CD14-positive monocyte (primary cell): ENCODE results near the gene PLEKHM3. TPM values are rescaled to one million over a fixed set of nuclear protein-coding genes. Genes with fewer than 3 reads are reported as not detected.

Experiments used
- DNase-seq, 3 donors: peaks; one replicate each; pipeline ENCODE4 v3.0.0-alpha.2; 2011 to 2022
- H2AFZ ChIP-seq: 2 replicates; pipeline ENCODE4 v1.6.0; 2012; ENCODE audit warnings: mild to moderate bottlenecking, low read depth, low read length, inconsistent platforms; ENCODE audit not compliant: insufficient read depth, poor library complexity, severe bottlenecking
- H3K27ac ChIP-seq, 2 donors: 1 replicate in 1 of 2; 2 replicates in 1 of 2; pipeline ENCODE4 v1.5.1; 2012 to 2013; ENCODE audit warnings: low read length in 2 of 2, control low read depth in 1 of 2, inconsistent platforms in 1 of 2, low read depth in 1 of 2, mild to moderate bottlenecking in 1 of 2
- H3K27me3 ChIP-seq, 2 donors: one replicate each; pipeline versions ENCODE4 v1.6.0 to v1.6.1; 2011 to 2013; ENCODE audit warnings: low read length in 2 of 2; ENCODE audit not compliant: control insufficient read depth in 2 of 2, insufficient read depth in 2 of 2
- H3K36me3 ChIP-seq, 2 donors: replicated peaks in 1 of 2; 1 replicate in 1 of 2; 2 replicates in 1 of 2; pipeline versions ENCODE4 v1.5.1 to v1.6.1; 2012 to 2013; ENCODE audit warnings: low read length in 2 of 2, control low read depth in 1 of 2, inconsistent platforms in 1 of 2, mild to moderate bottlenecking in 1 of 2; ENCODE audit not compliant: insufficient read depth in 2 of 2, control insufficient read depth in 1 of 2
- H3K4me1 ChIP-seq, 2 donors: 1 replicate in 1 of 2; 2 replicates in 1 of 2; pipeline versions ENCODE4 v1.5.1 to v1.6.1; 2012 to 2013; ENCODE audit warnings: low read length in 2 of 2, control low read depth in 1 of 2, inconsistent platforms in 1 of 2, mild to moderate bottlenecking in 1 of 2, moderate library complexity in 1 of 2; ENCODE audit not compliant: insufficient read depth in 2 of 2, control insufficient read depth in 1 of 2
- H3K4me2 ChIP-seq: replicated peaks from 2 replicates; pipeline ENCODE3; 2012; ENCODE audit warnings: low read length, moderate library complexity, mild to moderate bottlenecking; ENCODE audit not compliant: poor library complexity, severe bottlenecking; ENCODE audit errors: extremely low read depth
- H3K4me3 ChIP-seq, 3 experiments: fragments of 200-600 bp in 1 of 3; sonication (generic) in 1 of 3; replicated peaks in 1 of 3; 1 replicate in 2 of 3; 2 replicates in 1 of 3; pipeline ENCODE4 v1.5.1; 2011 to 2013; ENCODE audit warnings: low read length in 3 of 3, mild to moderate bottlenecking in 3 of 3, control low read depth in 2 of 3, low read depth in 2 of 3, inconsistent platforms in 1 of 3, moderate library complexity in 1 of 3
- H3K79me2 ChIP-seq: 2 replicates; pipeline ENCODE4 v1.6.0; 2012; ENCODE audit warnings: mild to moderate bottlenecking, control low read depth, inconsistent platforms, low read length, moderate library complexity; ENCODE audit not compliant: insufficient read depth
- H3K9ac ChIP-seq: 2 replicates; pipeline ENCODE4 v1.6.0; 2017; ENCODE audit warnings: low read length, mild to moderate bottlenecking; ENCODE audit not compliant: insufficient read depth, poor library complexity, severe bottlenecking
- H3K9me3 ChIP-seq, 2 donors: replicated peaks in 1 of 2; 1 replicate in 1 of 2; 2 replicates in 1 of 2; pipeline versions ENCODE4 v1.5.1 to v1.6.1; 2012 to 2013; ENCODE audit warnings: low read length in 2 of 2, control low read depth in 1 of 2; ENCODE audit not compliant: control insufficient read depth in 1 of 2, insufficient read depth in 1 of 2
- H4K20me1 ChIP-seq: 2 replicates; pipeline ENCODE4 v1.6.0; 2012; ENCODE audit warnings: mild to moderate bottlenecking, low read length, control low read depth, moderate library complexity; ENCODE audit not compliant: insufficient read depth
- H3K27ac Mint-ChIP-seq, 7 donors: one replicate each; pipeline ENCODE4 v1.8.0; 2020; ENCODE audit warnings: mild to moderate bottlenecking in 7 of 7, mixed read lengths in 7 of 7, moderate library complexity in 6 of 7, inconsistent platforms in 2 of 7
- H3K27me3 Mint-ChIP-seq, 3 donors: one replicate each; pipeline ENCODE4 v1.8.0; 2021 to 2022; ENCODE audit warnings: low read depth in 3 of 3, mild to moderate bottlenecking in 3 of 3, mixed read lengths in 3 of 3, moderate library complexity in 3 of 3, inconsistent platforms in 1 of 3
- H3K36me3 Mint-ChIP-seq, 2 donors: one replicate each; pipeline ENCODE4 v1.8.0; 2020; ENCODE audit warnings: mixed read lengths in 2 of 2, inconsistent platforms in 1 of 2, mild to moderate bottlenecking in 1 of 2
- H3K4me1 Mint-ChIP-seq: one replicate; pipeline ENCODE4 v1.8.0; 2020; ENCODE audit warnings: mild to moderate bottlenecking, mixed read lengths
- H3K4me3 Mint-ChIP-seq, 2 donors: one replicate each; pipeline ENCODE4 v1.8.0; 2020; ENCODE audit warnings: mild to moderate bottlenecking in 2 of 2, mixed read lengths in 2 of 2, moderate library complexity in 1 of 2
- H3K9me3 Mint-ChIP-seq, 7 donors: one replicate each; pipeline ENCODE4 v1.8.0; 2020 to 2022; ENCODE audit warnings: mixed read lengths in 7 of 7, mild to moderate bottlenecking in 6 of 7, moderate library complexity in 6 of 7, inconsistent platforms in 2 of 7
- WGBS: methylation state at CpG from one replicate; pipeline ENCODE4 v1.1.5; 2013; ENCODE audit warnings: missing lambda C conversion rate; ENCODE audit not compliant: insufficient coverage; 5-methylcytosine and 5-hydroxymethylcytosine counted together
- intact Hi-C, 2 donors: fragments of 100-400 bp; cut with micrococcal nuclease; formaldehyde crosslinking; loops; one replicate each; pipeline versions ENCODE4 v1.15.0 to v1.15.1; 2023
- polyA plus RNA-seq, 3 donors: library from polyadenylated mRNA; depleted of rRNA in 1 of 3; unstranded in 2 of 3; stranded (reverse) in 1 of 3; fragments of 300-500 nt in 2 of 3; fragments of >200 nt in 1 of 3; fragmentation: Illumina TruSeq in 2 of 3; gene quantifications; 1 replicate in 2 of 3; 2 replicates in 1 of 3; pipeline ENCODE4 v1.2.3, GENCODE V29; 2012 to 2021
- TF ChIP-seq, protein P1 (sequence below): fragments of 200-600 bp; IDR thresholded peaks from one replicate; pipeline ENCODE4 v1.8.0; 2022; ENCODE audit warnings: antibody characterized with exemption, mild to moderate bottlenecking

Gene PLEKHM3
- polyA plus RNA-seq, 3 donors = 3.0 to 8.0 (median 3.0) TPM

DNA sequence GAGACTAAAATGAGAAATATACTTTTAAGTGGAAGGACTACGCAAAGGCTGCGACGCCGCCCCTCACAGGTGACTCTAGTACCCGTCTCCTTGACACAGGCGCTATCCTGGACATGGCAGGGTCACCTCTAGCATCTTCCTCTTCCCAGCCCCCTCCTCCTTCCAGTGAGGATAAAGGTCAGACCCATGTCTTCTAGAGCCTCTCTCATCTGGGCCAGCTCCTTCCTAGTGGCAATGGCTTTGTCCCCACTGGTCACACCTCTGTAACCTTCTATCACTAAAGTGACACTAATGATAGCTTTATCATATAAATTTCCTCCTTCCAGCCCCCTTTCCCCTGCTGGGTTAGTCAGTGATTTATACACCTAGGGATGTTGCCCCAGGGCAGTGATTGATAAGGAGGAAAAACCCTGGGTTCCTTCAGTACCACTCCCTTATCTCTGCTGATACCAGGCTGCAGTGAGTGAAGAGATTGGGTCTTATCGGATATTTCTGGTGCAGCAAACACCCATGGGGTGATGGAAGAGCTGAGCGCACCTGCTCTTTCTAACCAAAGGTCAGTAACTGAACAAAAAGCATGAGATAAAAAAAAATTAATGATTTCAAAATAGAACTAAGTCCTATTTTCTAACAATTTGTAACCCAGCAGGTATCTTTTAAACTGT, 193.6 kb downstream of the PLEKHM3 start:
- Histone ChIP-seq H3K9ac (no peak overlapping the region), H3K4me3 (no peak overlapping the region), H3K4me1 (no peaks in the 10 kb centered on the region), H3K9me3 (no peaks in the 10 kb centered on the region), H3K4me2 (no peak overlapping the region), H3K27me3 (no peaks in the 10 kb centered on the region), H3K27ac (no peak overlapping the region), H3K36me3 (peaks cover 17% of the 10 kb centered on the region in 2 donors), H4K20me1 (no peaks in the 10 kb centered on the region), H3K79me2 (no peaks in the 10 kb centered on the region), H2AFZ (no peak overlapping the region)
- 100% methylated on average over 6 of the region's 8 CpGs for WGBS
- Mint-ChIP-seq H3K27ac (no peak overlapping the region), H3K9me3 (no peaks in the 10 kb centered on the region), H3K4me3 (no peak overlapping the region), H3K27me3 (no peaks in the 10 kb centered on the region), H3K4me1 (no peaks in the 10 kb centered on the region), H3K36me3 (peaks cover 25 to 42% of the 10 kb centered on the region in 2 donors)
- TF ChIP-seq, protein P1, sequence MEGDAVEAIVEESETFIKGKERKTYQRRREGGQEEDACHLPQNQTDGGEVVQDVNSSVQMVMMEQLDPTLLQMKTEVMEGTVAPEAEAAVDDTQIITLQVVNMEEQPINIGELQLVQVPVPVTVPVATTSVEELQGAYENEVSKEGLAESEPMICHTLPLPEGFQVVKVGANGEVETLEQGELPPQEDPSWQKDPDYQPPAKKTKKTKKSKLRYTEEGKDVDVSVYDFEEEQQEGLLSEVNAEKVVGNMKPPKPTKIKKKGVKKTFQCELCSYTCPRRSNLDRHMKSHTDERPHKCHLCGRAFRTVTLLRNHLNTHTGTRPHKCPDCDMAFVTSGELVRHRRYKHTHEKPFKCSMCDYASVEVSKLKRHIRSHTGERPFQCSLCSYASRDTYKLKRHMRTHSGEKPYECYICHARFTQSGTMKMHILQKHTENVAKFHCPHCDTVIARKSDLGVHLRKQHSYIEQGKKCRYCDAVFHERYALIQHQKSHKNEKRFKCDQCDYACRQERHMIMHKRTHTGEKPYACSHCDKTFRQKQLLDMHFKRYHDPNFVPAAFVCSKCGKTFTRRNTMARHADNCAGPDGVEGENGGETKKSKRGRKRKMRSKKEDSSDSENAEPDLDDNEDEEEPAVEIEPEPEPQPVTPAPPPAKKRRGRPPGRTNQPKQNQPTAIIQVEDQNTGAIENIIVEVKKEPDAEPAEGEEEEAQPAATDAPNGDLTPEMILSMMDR = no peak
- intact Hi-C loops = no loop called here
- no peak for DNase-seq

DNA sequence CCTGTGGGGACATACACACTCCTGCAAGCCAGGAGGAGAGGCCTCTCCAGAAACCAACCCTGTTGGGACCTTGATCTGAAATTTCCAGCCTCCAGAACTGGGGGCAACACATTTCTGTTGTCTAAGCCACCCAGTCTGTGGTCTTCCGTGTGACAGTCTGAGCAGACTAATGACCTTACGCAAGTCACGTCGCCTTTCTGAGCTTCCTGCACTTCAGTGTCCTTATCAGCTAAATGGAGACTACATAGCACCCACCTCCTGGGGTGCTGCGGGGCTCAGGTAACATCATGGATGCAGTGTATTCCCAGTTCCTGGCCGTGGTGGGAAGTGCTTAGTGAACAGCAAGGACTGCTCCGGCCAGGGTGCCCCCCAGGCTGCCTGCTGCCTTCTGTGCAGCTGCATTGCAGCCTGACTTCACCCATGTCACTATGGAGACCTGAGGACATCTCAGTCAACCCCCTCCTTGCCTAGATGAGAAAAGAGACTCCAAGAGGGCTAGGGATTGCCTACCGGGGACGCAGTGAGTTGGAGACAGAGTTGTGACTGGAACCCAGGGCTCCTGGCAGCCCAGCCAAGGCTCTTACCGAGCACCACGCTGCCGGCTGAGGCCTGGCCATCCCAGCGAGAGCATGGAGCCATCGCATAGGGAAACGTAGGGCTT, 194.4 kb downstream of the PLEKHM3 start:
- H3K27ac Mint-ChIP-seq = peak overlapping the region in 1 of 7 donors; percentile 37
- no peak overlapping the region for H3K4me3 ChIP-seq
- no peak overlapping the region for H3K27ac ChIP-seq
- H3K79me2 ChIP-seq = no peaks in the 10 kb centered on the region
- 70% methylated on average over 10 of the region's 15 CpGs for WGBS
- H3K36me3 ChIP-seq = peaks cover 25% of the 10 kb centered on the region in 2 donors
- no peaks in the 10 kb centered on the region for H3K9me3 Mint-ChIP-seq
- H3K9me3 ChIP-seq = no peaks in the 10 kb centered on the region
- H3K4me2 ChIP-seq = no peak overlapping the region
- H3K9ac ChIP-seq = no peak overlapping the region
- no peaks in the 10 kb centered on the region for H4K20me1 ChIP-seq
- no peaks in the 10 kb centered on the region for H3K4me1 ChIP-seq
- TF ChIP-seq, protein P1 = no peak
- no peaks in the 10 kb centered on the region for H3K27me3 Mint-ChIP-seq
- peaks cover 33 to 47% of the 10 kb centered on the region in 2 donors for H3K36me3 Mint-ChIP-seq
- H3K4me1 Mint-ChIP-seq = no peaks in the 10 kb centered on the region
- no peak for DNase-seq
- no peak overlapping the region for H3K4me3 Mint-ChIP-seq
- H2AFZ ChIP-seq = no peak overlapping the region
- intact Hi-C loops = no loop called here
- no peaks in the 10 kb centered on the region for H3K27me3 ChIP-seq
